ENCODE results near the gene TNK1.
"Not testable (repeated sequence)": the region's sequence is repeated elsewhere in the genome, so short reads cannot be mapped to it uniquely, and the experiment has no call there.

The TNK1 gene

DNA sequence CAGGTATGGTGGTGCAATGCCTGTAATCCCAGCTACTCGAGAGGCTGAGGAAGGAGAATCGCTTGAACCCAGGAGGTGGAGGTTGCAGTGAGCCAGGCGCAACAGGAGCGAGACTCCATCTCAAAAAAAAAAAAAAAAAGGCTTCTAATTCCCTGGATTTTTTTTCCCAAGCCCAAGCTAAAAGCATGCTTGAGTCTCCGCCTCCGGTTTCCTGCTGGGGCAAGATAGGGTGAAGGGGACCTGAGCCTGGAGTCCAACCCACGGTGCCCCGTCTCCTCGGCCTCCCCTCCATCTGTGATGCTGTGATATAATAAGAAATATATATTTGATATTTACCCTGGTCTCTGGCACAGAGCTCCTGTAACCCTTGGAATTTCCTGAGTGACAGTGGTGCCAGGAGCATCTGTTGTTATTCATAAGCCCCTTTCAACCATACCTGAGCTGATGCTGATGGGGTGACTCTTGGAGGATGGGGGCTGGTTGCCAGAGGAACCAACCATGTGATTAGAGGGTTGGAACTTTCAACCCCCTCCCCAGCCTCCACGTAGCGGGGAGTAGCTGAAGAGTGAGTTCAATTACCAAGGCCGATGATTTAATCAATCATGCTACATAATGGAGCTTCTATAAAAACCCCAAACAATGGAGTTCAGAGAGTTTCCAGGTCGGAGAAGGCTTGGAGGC is 12.8 kb upstream of the TNK1 start:
- Histone ChIP-seq H3K4me1 (ENCODE audit: control insufficient read depth, insufficient read depth, low read length) (no peaks in the 10 kb centered on the region), H3K4me3 (ENCODE audit: low read depth, low read length) (no peak overlapping the region), H3K9me3 (ENCODE audit: control insufficient read depth, insufficient read depth, low read depth, low read length) (no peaks in the 10 kb centered on the region), H3K27ac (ENCODE audit: extremely low read depth, low read depth, low read length) (no peak overlapping the region), H3K36me3 (ENCODE audit: control insufficient read depth in 2 of 2, insufficient read depth in 1 of 2, low read length in 2 of 2) (no peaks in the 10 kb centered on the region)
- ChIA-PET CTCF (interaction anchor here (0.9 to 1.5 kb wide), 6 partner anchors 12 to 306 kb away, joined by 3 to 11 read pairs (median 4); partner anchors contain the start of gene TMEM256), POLR2A (no interaction called here)
- no peak for TF ChIP-seq ZNF174 (tag by site-specific recombination; IDR thresholded peaks at IDR 0.05)

DNA sequence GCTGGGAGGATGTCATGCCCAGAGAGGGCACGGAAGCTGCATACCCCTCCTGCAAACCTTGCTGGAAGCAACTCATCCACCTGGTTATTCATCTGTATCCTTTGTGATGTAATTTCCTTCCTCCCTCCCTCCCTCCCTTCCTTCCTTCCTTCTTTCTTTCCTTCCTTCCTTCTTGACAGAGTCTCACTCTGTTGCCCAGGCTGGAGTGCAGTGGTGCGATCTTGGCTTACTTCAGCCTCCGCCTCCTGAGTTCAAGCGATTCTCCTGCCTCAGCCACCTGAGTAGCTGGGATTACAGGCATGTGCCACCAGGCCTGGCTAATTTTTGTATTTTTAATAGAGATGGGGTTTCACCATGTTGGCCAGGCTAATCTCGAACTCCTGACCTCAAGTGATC is 12.3 kb upstream of the TNK1 start:
- 0 out of 2 replicates have a peak, but pooled peaks have one; percentile 17 for TF ChIP-seq ZNF366 (tag by site-specific recombination; conservative IDR thresholded peaks at IDR 0.05)

DNA sequence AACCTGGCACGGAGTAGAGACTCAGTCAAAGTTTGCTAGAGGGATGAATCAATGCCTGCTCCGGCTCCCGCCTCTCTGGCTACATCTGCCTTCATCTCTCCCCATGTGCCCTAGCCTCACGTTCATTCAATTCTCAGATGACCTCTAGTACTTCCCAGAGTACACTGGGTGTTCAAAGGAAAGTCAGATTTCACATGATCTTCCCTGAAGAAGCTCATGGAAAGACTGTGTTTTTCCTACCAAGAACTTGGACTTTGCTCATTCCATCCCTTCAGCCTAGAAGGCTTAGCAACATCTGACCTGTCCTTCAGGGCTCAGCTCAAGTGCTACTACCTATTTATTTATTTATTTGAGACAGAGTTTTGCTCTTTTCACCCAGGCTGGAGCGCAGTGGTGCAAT is 11.1 kb upstream of the TNK1 start:
- Histone ChIP-seq H3K9me3 (ENCODE audit: control insufficient read depth, insufficient read depth, low read depth, low read length) (no peaks in the 10 kb centered on the region), H3K4me3 (ENCODE audit: low read depth, low read length) (no peak overlapping the region), H3K4me1 (ENCODE audit: control insufficient read depth, insufficient read depth, low read length) (no peaks in the 10 kb centered on the region), H3K36me3 (ENCODE audit: control insufficient read depth in 2 of 2, insufficient read depth in 1 of 2, low read length in 2 of 2) (no peaks in the 10 kb centered on the region), H3K27ac (ENCODE audit: extremely low read depth, low read depth, low read length) (no peak overlapping the region)
- ChIA-PET CTCF (interaction anchor here (0.8 to 1.9 kb wide), 5 partner anchors 13 to 191 kb away, joined by 3 to 13 read pairs (median 4); no protein-coding TSS in a partner anchor), POLR2A (interaction anchor here (1.7 kb wide), 1 partner anchor 34 kb away, joined by 4 read pairs; the partner anchor contains the start of gene TMEM256)
- TF ChIP-seq ZSCAN5A (tag by site-specific recombination; IDR thresholded peaks at IDR 0.05) (no peak), ZNF621 (tag by site-specific recombination; IDR thresholded peaks at IDR 0.05) (no peak), ZNF791 (tag by site-specific recombination; IDR thresholded peaks at IDR 0.05) (no peak), ZNF362 (tag by site-specific recombination; IDR thresholded peaks at IDR 0.05) (no peak), ZNF473 (tag by site-specific recombination; IDR thresholded peaks at IDR 0.05) (no peak), ZNF701 (tag by site-specific recombination; IDR thresholded peaks at IDR 0.05) (no peak)

More for the DNA sequence above, 12.3 kb upstream of the TNK1 start:
- H3K9me3 ChIP-seq (ENCODE audit: control insufficient read depth, insufficient read depth, low read depth, low read length); H3K4me1 ChIP-seq (ENCODE audit: control insufficient read depth, insufficient read depth, low read length); H3K36me3 ChIP-seq (ENCODE audit: control insufficient read depth in 2 of 2, insufficient read depth in 1 of 2, low read length in 2 of 2); H3K27ac ChIP-seq (ENCODE audit: extremely low read depth, low read depth, low read length); POLR2A ChIA-PET; H3K4me3 ChIP-seq (ENCODE audit: low read depth, low read length): not testable (repeated sequence)
- CTCF ChIA-PET = interaction anchor here (0.9 to 1.5 kb wide), 5 partner anchors 13 to 305 kb away, joined by 3 to 11 read pairs (median 4); no protein-coding TSS in a partner anchor

DNA sequence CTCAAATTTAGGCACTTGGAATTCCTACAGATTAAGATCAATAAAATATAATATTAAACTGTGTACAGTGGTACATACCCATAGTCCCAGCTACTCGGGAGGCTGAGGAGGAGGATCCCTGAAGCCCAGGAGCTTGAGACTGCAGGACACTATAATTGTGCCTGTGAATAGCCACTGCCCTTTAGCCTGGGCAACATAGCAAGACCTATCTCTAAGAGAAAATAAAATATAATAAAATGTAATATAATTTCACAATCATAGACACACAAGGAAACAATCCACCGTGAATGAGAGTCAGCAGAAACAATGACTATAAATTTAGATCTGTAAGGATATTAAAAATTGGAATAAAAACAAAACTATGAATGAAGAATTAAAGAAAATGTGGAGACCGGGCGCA is 10.0 kb upstream of the TNK1 start:
- ChIA-PET CTCF (interaction anchor here (0.6 to 1.9 kb wide), 6 partner anchors 9 to 190 kb away, joined by 3 to 13 read pairs (median 4); no protein-coding TSS in a partner anchor), POLR2A (interaction anchor here (0.7 to 1.7 kb wide), 3 partner anchors 23 to 156 kb away, joined by 3 to 4 read pairs (median 4); partner anchors contain the start of genes PLSCR3 and TMEM256)
- H3K9me3 ChIP-seq (ENCODE audit: control insufficient read depth, insufficient read depth, low read depth, low read length) = no peaks in the 10 kb centered on the region
- no peak overlapping the region for H3K4me3 ChIP-seq (ENCODE audit: low read depth, low read length)
- H3K27ac ChIP-seq (ENCODE audit: extremely low read depth, low read depth, low read length) = no peak overlapping the region
- H3K4me1 ChIP-seq (ENCODE audit: control insufficient read depth, insufficient read depth, low read length) = no peaks in the 10 kb centered on the region
- H3K36me3 ChIP-seq (ENCODE audit: control insufficient read depth in 2 of 2, insufficient read depth in 1 of 2, low read length in 2 of 2) = no peaks in the 10 kb centered on the region
- TF ChIP-seq ZBTB17 (tag by site-specific recombination; IDR thresholded peaks at IDR 0.05) (no peak), MEIS1 (CRISPR knock-in tag; IDR thresholded peaks at IDR 0.05; ENCODE audit: borderline replicate concordance) (no peak), MYNN (tag by site-specific recombination; IDR thresholded peaks at IDR 0.05; ENCODE audit: borderline replicate concordance) (no peak), ZNF530 (tag by site-specific recombination; IDR thresholded peaks at IDR 0.05; ENCODE audit: low read depth) (no peak), ZNF837 (tag by site-specific recombination; IDR thresholded peaks at IDR 0.05) (no peak), KLF7 (tag by site-specific recombination; IDR thresholded peaks at IDR 0.05; ENCODE audit: borderline replicate concordance) (no peak), ZNF621 (tag by site-specific recombination; IDR thresholded peaks at IDR 0.05) (no peak), OVOL3 (tag by site-specific recombination; IDR thresholded peaks at IDR 0.05) (no peak), MZF1 (tag by site-specific recombination; IDR thresholded peaks at IDR 0.05; ENCODE audit: borderline replicate concordance) (no peak), ZSCAN16 (tag by site-specific recombination; IDR thresholded peaks at IDR 0.05) (no peak), PRDM4 (tag by site-specific recombination; IDR thresholded peaks at IDR 0.05) (no peak)
- TF ChIP-seq, protein P1, sequence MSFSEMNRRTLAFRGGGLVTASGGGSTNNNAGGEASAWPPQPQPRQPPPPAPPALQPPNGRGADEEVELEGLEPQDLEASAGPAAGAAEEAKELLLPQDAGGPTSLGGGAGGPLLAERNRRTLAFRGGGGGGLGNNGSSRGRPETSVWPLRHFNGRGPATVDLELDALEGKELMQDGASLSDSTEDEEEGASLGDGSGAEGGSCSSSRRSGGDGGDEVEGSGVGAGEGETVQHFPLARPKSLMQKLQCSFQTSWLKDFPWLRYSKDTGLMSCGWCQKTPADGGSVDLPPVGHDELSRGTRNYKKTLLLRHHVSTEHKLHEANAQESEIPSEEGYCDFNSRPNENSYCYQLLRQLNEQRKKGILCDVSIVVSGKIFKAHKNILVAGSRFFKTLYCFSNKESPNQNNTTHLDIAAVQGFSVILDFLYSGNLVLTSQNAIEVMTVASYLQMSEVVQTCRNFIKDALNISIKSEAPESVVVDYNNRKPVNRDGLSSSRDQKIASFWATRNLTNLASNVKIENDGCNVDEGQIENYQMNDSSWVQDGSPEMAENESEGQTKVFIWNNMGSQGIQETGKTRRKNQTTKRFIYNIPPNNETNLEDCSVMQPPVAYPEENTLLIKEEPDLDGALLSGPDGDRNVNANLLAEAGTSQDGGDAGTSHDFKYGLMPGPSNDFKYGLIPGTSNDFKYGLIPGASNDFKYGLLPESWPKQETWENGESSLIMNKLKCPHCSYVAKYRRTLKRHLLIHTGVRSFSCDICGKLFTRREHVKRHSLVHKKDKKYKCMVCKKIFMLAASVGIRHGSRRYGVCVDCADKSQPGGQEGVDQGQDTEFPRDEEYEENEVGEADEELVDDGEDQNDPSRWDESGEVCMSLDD (tag by site-specific recombination; IDR thresholded peaks at IDR 0.05) = no peak

All from HEK293 (cell line).